Stimulated activated CD4-positive, alpha-beta T cell treated with anti-CD3 and anti-CD28 coated beads, Interleukin-1b, Interleukin-23, amount 100 ng/mL, for 24 hours (primary cell): ENCODE data around the gene TTC24.
"Not testable (repeated sequence)": the region's sequence is repeated elsewhere in the genome, so short reads cannot be mapped to it uniquely, and the experiment has no call there.

Experiments used
- DNase-seq, 4 experiments: peaks; one replicate each; pipeline ENCODE4 v3.0.0-alpha.2; 2020; ENCODE audit warnings: low read depth in 4 of 4, low spot score in 1 of 4

TTC24 gene

GRCh38 chr1:156586323-156586722, 6.8 kb downstream of the TTC24 start:
- DNase-seq, result no peak

GRCh38 chr1:156586892-156587477, 7.5 kb downstream of the TTC24 start:
- DNase-seq, result no peak

- DNase-seq, result not testable (repeated sequence)
These were observed 8.4 kb downstream of the TTC24 start for GRCh38 chr1:156587927-156588326.

GRCh38 chr1:156589546-156589945, 10.0 kb downstream of the TTC24 start:
- no peak for DNase-seq

GRCh38 chr1:156590326-156591180, 11.0 kb downstream of the TTC24 start:
- DNase-seq, result no peak

- DNase-seq, result no peak
These were observed 11.6 kb downstream of the TTC24 start for GRCh38 chr1:156591181-156591431.

- DNase-seq, result peak; percentile 47 to 67 (median 58)
These were observed 12.1 kb downstream of the TTC24 start, which contains the start of gene NAXE for GRCh38 chr1:156591432-156592157. TSS of gene NAXE (plus strand) at chr1:156591776. CDS start at chr1:156591805, 29 bp downstream.

- DNase-seq, result no peak
These were observed 12.8 kb downstream of the TTC24 start for GRCh38 chr1:156592158-156592909.

- DNase-seq, result no peak
These were observed 13.6 kb downstream of the TTC24 start for GRCh38 chr1:156592910-156593660.

GRCh38 chr1:156593661-156593989, 14.1 kb downstream of the TTC24 start:
- DNase-seq, result no peak

- DNase-seq, result no peak
These were observed 14.7 kb downstream of the TTC24 start for GRCh38 chr1:156594190-156594589.

- no peak for DNase-seq
These were observed 15.5 kb downstream of the TTC24 start for GRCh38 chr1:156595016-156595415.

- DNase-seq, result no peak
These were observed 16.9 kb downstream of the TTC24 start for GRCh38 chr1:156596426-156596825.

GRCh38 chr1:156598125-156598524, 18.6 kb downstream of the TTC24 start:
- no peak for DNase-seq

GRCh38 chr1:156598731-156599432, 19.4 kb downstream of the TTC24 start:
- DNase-seq, result no peak

GRCh38 chr1:156599811-156600210, 20.3 kb downstream of the TTC24 start:
- DNase-seq, result no peak

GRCh38 chr1:156600733-156601121, 21.2 kb downstream of the TTC24 start:
- no peak for DNase-seq

- peak; percentile 49 to 71 (median 60) for DNase-seq
These were observed 21.8 kb downstream of the TTC24 start, which contains the start of gene GPATCH4 for GRCh38 chr1:156601122-156601830. TSS of gene GPATCH4 (minus strand) at chr1:156601479.

- DNase-seq, result no peak
These were observed 22.4 kb downstream of the TTC24 start for GRCh38 chr1:156601892-156602291.
